ENCODE results near the gene KIF3C. TPM values are rescaled to one million over a fixed set of nuclear protein-coding genes. Genes with fewer than 3 reads are reported as not detected.

Gene KIF3C
- total RNA-seq, 1 experiment from 2014 or later: 55.7 TPM

- intact Hi-C loops (cut with micrococcal nuclease; ENCODE audit: unreplicated experiment): no loop called here
- ChIA-PET POLR2A (interaction anchor here (0.5 kb wide), 1 partner anchor 20 kb away, joined by 11 read pairs; no protein-coding TSS in a partner anchor), CTCF (no interaction called here)
- TF ChIP-seq CTCF (IDR thresholded peaks at IDR 0.05): no peak
- no peak for TF ChIP-seq POLR2AphosphoS5 (IDR thresholded peaks at IDR 0.05; ENCODE audit: low read depth, low read length)
- no peak for TF ChIP-seq SIN3A (IDR thresholded peaks at IDR 0.05; ENCODE audit: borderline replicate concordance, insufficient read depth, low read depth, low read length)
- no peak for TF ChIP-seq REST (IDR thresholded peaks at IDR 0.05; ENCODE audit: insufficient read depth in 1 of 2, low read depth in 2 of 2, low read length in 1 of 2)
- TF ChIP-seq TCF7L2 (IDR thresholded peaks at IDR 0.05; ENCODE audit: low read depth, low read length): no peak
- peaks cover 25% of the 10 kb centered on the region for H3K4me1 ChIP-seq (ENCODE audit: control insufficient read depth, insufficient read depth, low read length)
- H3K27me3 ChIP-seq (ENCODE audit: control insufficient read depth, insufficient read depth, low read length): no peaks in the 10 kb centered on the region
- in situ Hi-C loops (cut with HindIII; ENCODE audit: low pct_unique_long_range_greater_than_20kb, low sequenced_read_pairs): no loop called here
- 0 out of 2 replicates have a peak, but pooled peaks have one; percentile 9 for ATAC-seq
- no peak for DNase-seq (ENCODE audit: low read depth, low spot score)
- BruUV-seq (replicated peaks): no TSS peak
- H3K27ac ChIP-seq (ENCODE audit: low read length): peak overlapping the region; percentile 45
- no peaks in the 10 kb centered on the region for H3K9me3 ChIP-seq (ENCODE audit: control insufficient read depth, insufficient read depth, low read depth, low read length)
- H3K36me3 ChIP-seq (ENCODE audit: control insufficient read depth, insufficient read depth, low read length): no peaks in the 10 kb centered on the region
- no peak overlapping the region for H3K4me3 ChIP-seq (ENCODE audit: low read depth in 2 of 2, low read length in 2 of 2)
These were observed 20.5 kb upstream of the KIF3C start for GRCh38 chr2:26002632-26003310.

GRCh38 chr2:26001743-26002351 is 19.6 kb upstream of the KIF3C start:
- Histone ChIP-seq H3K9me3 (ENCODE audit: control insufficient read depth, insufficient read depth, low read depth, low read length) (no peaks in the 10 kb centered on the region), H3K4me3 (ENCODE audit: low read depth in 2 of 2, low read length in 2 of 2) (no peak overlapping the region), H3K4me1 (ENCODE audit: control insufficient read depth, insufficient read depth, low read length) (peaks cover 27% of the 10 kb centered on the region), H3K27ac (ENCODE audit: low read length) (peak overlapping the region; percentile 74), H3K27me3 (ENCODE audit: control insufficient read depth, insufficient read depth, low read length) (no peaks in the 10 kb centered on the region), H3K36me3 (ENCODE audit: control insufficient read depth, insufficient read depth, low read length) (no peaks in the 10 kb centered on the region)
- no peak for ATAC-seq
- POLR2A ChIA-PET: no interaction called here
- in situ Hi-C loops (cut with HindIII; ENCODE audit: low pct_unique_long_range_greater_than_20kb, low sequenced_read_pairs) (no loop called here), intact Hi-C loops (cut with micrococcal nuclease; ENCODE audit: unreplicated experiment) (no loop called here)
- CTCF ChIA-PET: no interaction called here
- TF ChIP-seq TCF7L2 (IDR thresholded peaks at IDR 0.05; ENCODE audit: low read depth, low read length): peak; percentile 43; the same call in 1 of the 2 replicates
- TF ChIP-seq CTCF (IDR thresholded peaks at IDR 0.05): no peak
- no TSS peak for BruUV-seq (replicated peaks)
- DNase-seq (ENCODE audit: low read depth, low spot score): no peak

All from Panc1 (cell line).